HepG2 (cell line): ENCODE results near the gene SLBP. TPM values are rescaled to one million over a fixed set of nuclear protein-coding genes. Genes with fewer than 3 reads are reported as not detected.

Experiments
- AGO2 ChIP-seq: fragments of 200-400 bp; formaldehyde crosslinking; optimal IDR thresholded peaks from 2 replicates; pipeline ENCODE3; 2017; ENCODE audit warnings: mild to moderate bottlenecking, low read depth, low read length, moderate library complexity
- ARNTL ChIP-seq: sonication (generic); formaldehyde crosslinking; IDR thresholded peaks from 2 replicates; pipeline ENCODE4 v1.4.0; 2020; ENCODE audit warnings: mild to moderate bottlenecking, missing genetic modification reagents
- CBX1 ChIP-seq: IDR thresholded peaks from one replicate; pipeline ENCODE4 v1.6.1; 2016; ENCODE audit warnings: antibody characterized with exemption, low read depth
- CBX2 ChIP-seq, 2 experiments: fragments of 200-600 bp in 1 of 2; sonication (generic); formaldehyde crosslinking in 1 of 2; IDR thresholded peaks; 2 replicates each; pipeline versions ENCODE4 v1.7.0 to v1.8.1; 2018 to 2022; ENCODE audit warnings: low read depth in 2 of 2, low read length in 1 of 2, mild to moderate bottlenecking in 1 of 2, missing genetic modification reagents in 1 of 2
- CHD4 ChIP-seq: fragments of 200-600 bp; sonication (generic); IDR thresholded peaks from 2 replicates; pipeline ENCODE4 v1.7.0; 2017; ENCODE audit warnings: mild to moderate bottlenecking, low read length, borderline replicate concordance
- HMG20B ChIP-seq: conservative IDR thresholded peaks from 2 replicates; pipeline ENCODE4 v1.6.1; 2016; ENCODE audit warnings: missing genetic modification reagents, missing compliant biosample characterization
- HOXA7 ChIP-seq: sonication (generic); formaldehyde crosslinking; IDR thresholded peaks from 2 replicates; pipeline ENCODE4 v1.8.1; 2022; ENCODE audit warnings: mild to moderate bottlenecking, missing genetic modification reagents, moderate library complexity
- MIER2 ChIP-seq: IDR thresholded peaks from 2 replicates; pipeline ENCODE4 v1.6.1; 2016; ENCODE audit warnings: missing biosample characterization, missing genetic modification reagents
- MLLT10 ChIP-seq: sonication (generic); formaldehyde crosslinking; IDR thresholded peaks from 2 replicates; pipeline ENCODE4 v1.4.0; 2020; ENCODE audit warnings: missing genetic modification reagents
- NONO ChIP-seq, 2 experiments: fragments of 450-650 bp in 1 of 2; sonication (generic) in 1 of 2; formaldehyde crosslinking in 1 of 2; IDR thresholded peaks in 1 of 2; conservative IDR thresholded peaks in 1 of 2; 2 replicates each; pipeline versions ENCODE4 v1.6.1 to v1.8.0; 2017 to 2022; ENCODE audit warnings: mild to moderate bottlenecking in 1 of 2, missing genetic modification reagents in 1 of 2, moderate library complexity in 1 of 2
- SNAPC2 ChIP-seq: sonication (generic); formaldehyde crosslinking; IDR thresholded peaks from 2 replicates; pipeline ENCODE4 v1.8.1; 2022; ENCODE audit warnings: mild to moderate bottlenecking, missing genetic modification reagents
- SP5 ChIP-seq: IDR thresholded peaks from 2 replicates; pipeline ENCODE4 v1.6.1; 2016; ENCODE audit warnings: low read depth, borderline replicate concordance
- TOE1 ChIP-seq: sonication (generic); formaldehyde crosslinking; IDR thresholded peaks from 2 replicates; pipeline ENCODE4 v1.4.0; 2020; ENCODE audit warnings: mild to moderate bottlenecking, missing genetic modification reagents
- ZFP36L2 ChIP-seq: sonication (generic); formaldehyde crosslinking; IDR thresholded peaks from 2 replicates; pipeline ENCODE4 v1.4.0; 2020; ENCODE audit warnings: missing genetic modification reagents
- ZNF136 ChIP-seq: sonication (generic); formaldehyde crosslinking; IDR thresholded peaks from 2 replicates; pipeline ENCODE4 v1.8.1; 2022; ENCODE audit warnings: low read depth, mild to moderate bottlenecking, moderate library complexity, missing genetic modification reagents
- ZNF138 ChIP-seq: sonication (generic); formaldehyde crosslinking; IDR thresholded peaks from 2 replicates; pipeline ENCODE4 v1.5.0; 2020; ENCODE audit warnings: mild to moderate bottlenecking, low read depth, missing genetic modification reagents
- ZNF260 ChIP-seq: sonication (generic); formaldehyde crosslinking; IDR thresholded peaks from 2 replicates; pipeline ENCODE4 v1.4.0; 2020; ENCODE audit warnings: missing genetic modification reagents, low read depth, mild to moderate bottlenecking, borderline replicate concordance
- ZNF33B ChIP-seq: sonication (generic); formaldehyde crosslinking; IDR thresholded peaks from 2 replicates; pipeline ENCODE4 v1.5.1; 2020; ENCODE audit warnings: mild to moderate bottlenecking, missing genetic modification reagents
- ZNF530 ChIP-seq: sonication (generic); formaldehyde crosslinking; IDR thresholded peaks from 2 replicates; pipeline ENCODE4 v1.5.0; 2020; ENCODE audit warnings: low read depth, mild to moderate bottlenecking, missing genetic modification reagents
- ZNF619 ChIP-seq: sonication (generic); formaldehyde crosslinking; IDR thresholded peaks from 2 replicates; pipeline ENCODE4 v1.4.0; 2020; ENCODE audit warnings: mild to moderate bottlenecking, missing genetic modification reagents
- polyA plus RNA-seq, 8 experiments: library from polyadenylated mRNA; depleted of rRNA in 3 of 8; stranded (reverse) in 7 of 8; unstranded in 1 of 8; fragments of >200 nt; fragmentation: Illumina TruSeq in 4 of 8; extraction: Trizol in 4 of 8; gene quantifications; 2 replicates each; pipeline versions ENCODE4 v1.2.1 to v1.2.3, GENCODE V29; 2011 to 2016; ENCODE audit warnings: low read depth in 4 of 8, missing spikeins in 1 of 8, mixed read lengths in 1 of 8; ENCODE audit not compliant: insufficient read depth in 1 of 8
- total RNA-seq, 5 experiments: library from RNA; depleted of rRNA; stranded (reverse); fragments of >200 nt; fragmentation: Illumina TruSeq; extraction: Trizol; gene quantifications; 2 replicates each; pipeline ENCODE4 v1.2.3, GENCODE V29; 2016; ENCODE audit warnings: low read depth in 1 of 5
- TF ChIP-seq, protein P1 (sequence below): sonication (generic); formaldehyde crosslinking; IDR thresholded peaks from 2 replicates; pipeline ENCODE4 v1.5.0; 2020; ENCODE audit warnings: missing genetic modification reagents
- TF ChIP-seq, protein P2 (sequence below): IDR thresholded peaks from 2 replicates; pipeline ENCODE4 v1.6.1; 2016; ENCODE audit warnings: missing genetic modification reagents, missing compliant biosample characterization
- TF ChIP-seq, protein P3 (sequence below): sonication (generic); formaldehyde crosslinking; IDR thresholded peaks from 2 replicates; pipeline ENCODE4 v1.5.0; 2020; ENCODE audit warnings: mild to moderate bottlenecking, missing genetic modification reagents
- TF ChIP-seq, protein P4 (sequence below), 2 experiments: fragments of 450-650 bp in 1 of 2; sonication (generic) in 1 of 2; formaldehyde crosslinking; IDR thresholded peaks; 2 replicates each; pipeline versions ENCODE4 v1.5.0 to v1.8.0; 2020 to 2022; ENCODE audit warnings: mild to moderate bottlenecking in 1 of 2, missing genetic modification reagents in 1 of 2

SLBP gene
- total and polyA plus RNA-seq, 2 of the 13 experiments (the other 11 are each of a cell fraction or from before 2014, with no cell fraction given), result 43.9 to 104 TPM

DNA sequence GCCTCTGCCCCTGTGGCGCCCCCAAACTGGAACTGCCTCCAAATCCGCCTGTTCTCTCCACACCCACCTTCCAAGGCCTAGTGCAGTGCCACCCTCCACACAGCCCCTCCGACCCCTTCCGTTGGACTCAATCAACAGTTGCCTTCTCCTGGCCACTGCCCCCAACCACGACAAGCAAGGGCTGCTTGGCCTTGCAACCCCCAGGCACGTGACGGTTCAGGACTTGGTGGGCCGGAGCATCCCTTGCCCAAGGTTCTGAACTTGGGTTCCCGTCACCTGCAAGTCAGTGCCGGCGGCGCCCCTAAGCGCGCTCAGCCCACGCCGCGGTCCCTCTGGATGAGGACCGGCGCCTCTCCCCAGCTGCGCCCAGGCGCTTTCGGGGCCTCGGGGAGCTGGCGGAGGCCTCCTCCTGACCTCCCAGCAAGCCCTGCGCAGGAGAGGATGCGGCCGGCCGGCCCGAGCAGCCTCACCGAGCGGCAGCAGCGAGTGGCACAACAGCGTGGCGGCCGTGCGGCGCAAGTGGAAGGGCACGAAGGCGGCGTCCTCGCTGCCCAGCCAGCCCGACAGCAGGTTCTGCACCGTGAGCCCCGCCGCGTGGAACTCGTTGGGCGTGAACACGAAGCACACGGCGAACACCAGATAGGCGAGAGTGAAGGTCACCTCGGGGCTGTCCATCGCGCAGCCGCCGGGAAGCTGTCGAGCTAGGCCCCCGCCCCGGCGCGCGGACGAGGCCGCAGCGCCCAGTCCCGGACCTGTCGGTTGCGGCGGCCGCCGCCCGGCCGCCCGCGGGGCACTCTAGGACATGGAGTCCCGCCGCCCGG lies 8.3 kb upstream of the SLBP start (continued):
- TF ChIP-seq, protein P1, sequence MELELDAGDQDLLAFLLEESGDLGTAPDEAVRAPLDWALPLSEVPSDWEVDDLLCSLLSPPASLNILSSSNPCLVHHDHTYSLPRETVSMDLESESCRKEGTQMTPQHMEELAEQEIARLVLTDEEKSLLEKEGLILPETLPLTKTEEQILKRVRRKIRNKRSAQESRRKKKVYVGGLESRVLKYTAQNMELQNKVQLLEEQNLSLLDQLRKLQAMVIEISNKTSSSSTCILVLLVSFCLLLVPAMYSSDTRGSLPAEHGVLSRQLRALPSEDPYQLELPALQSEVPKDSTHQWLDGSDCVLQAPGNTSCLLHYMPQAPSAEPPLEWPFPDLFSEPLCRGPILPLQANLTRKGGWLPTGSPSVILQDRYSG (CRISPR knock-in tag), result no peak
- TF ChIP-seq MLLT10 (CRISPR knock-in tag) (no peak), ZNF530 (CRISPR knock-in tag) (no peak), ZNF136 (CRISPR knock-in tag) (no peak), ZNF138 (no peak), HOXA7 (CRISPR knock-in tag) (0 out of 2 replicates have a peak, but pooled peaks have one; percentile 40), NONO (IDR thresholded peaks at IDR 0.05) (no peak), NONO (CRISPR knock-in tag; conservative IDR thresholded peaks at IDR 0.05) (peak; percentile 81), SP5 (CRISPR knock-in tag) (no peak), ZNF33B (CRISPR knock-in tag) (no peak), MIER2 (CRISPR knock-in tag) (no peak), ARNTL (CRISPR knock-in tag) (no peak), HMG20B (CRISPR knock-in tag) (no peak), AGO2 (peak; percentile 87), CHD4 (no peak), TOE1 (CRISPR knock-in tag) (no peak), SNAPC2 (CRISPR knock-in tag) (0 out of 2 replicates have a peak, but pooled peaks have one; percentile 51), CBX1 (no peak), CBX2 (IDR thresholded peaks at IDR 0.05; ENCODE audit: low read depth, low read length) (no peak), CBX2 (CRISPR knock-in tag; IDR thresholded peaks at IDR 0.05; ENCODE audit: low read depth) (no peak), ZNF619 (peak; percentile 77; the same call in 1 of the 2 replicates), ZFP36L2 (CRISPR knock-in tag) (no peak), ZNF260 (CRISPR knock-in tag) (no peak)
- TF ChIP-seq, protein P2, sequence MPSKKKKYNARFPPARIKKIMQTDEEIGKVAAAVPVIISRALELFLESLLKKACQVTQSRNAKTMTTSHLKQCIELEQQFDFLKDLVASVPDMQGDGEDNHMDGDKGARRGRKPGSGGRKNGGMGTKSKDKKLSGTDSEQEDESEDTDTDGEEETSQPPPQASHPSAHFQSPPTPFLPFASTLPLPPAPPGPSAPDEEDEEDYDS (CRISPR knock-in tag), result no peak
- TF ChIP-seq, protein P3, sequence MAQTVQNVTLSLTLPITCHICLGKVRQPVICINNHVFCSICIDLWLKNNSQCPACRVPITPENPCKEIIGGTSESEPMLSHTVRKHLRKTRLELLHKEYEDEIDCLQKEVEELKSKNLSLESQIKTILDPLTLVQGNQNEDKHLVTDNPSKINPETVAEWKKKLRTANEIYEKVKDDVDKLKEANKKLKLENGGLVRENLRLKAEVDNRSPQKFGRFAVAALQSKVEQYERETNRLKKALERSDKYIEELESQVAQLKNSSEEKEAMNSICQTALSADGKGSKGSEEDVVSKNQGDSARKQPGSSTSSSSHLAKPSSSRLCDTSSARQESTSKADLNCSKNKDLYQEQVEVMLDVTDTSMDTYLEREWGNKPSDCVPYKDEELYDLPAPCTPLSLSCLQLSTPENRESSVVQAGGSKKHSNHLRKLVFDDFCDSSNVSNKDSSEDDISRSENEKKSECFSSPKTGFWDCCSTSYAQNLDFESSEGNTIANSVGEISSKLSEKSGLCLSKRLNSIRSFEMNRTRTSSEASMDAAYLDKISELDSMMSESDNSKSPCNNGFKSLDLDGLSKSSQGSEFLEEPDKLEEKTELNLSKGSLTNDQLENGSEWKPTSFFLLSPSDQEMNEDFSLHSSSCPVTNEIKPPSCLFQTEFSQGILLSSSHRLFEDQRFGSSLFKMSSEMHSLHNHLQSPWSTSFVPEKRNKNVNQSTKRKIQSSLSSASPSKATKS, result no peak
- TF ChIP-seq, protein P4, sequence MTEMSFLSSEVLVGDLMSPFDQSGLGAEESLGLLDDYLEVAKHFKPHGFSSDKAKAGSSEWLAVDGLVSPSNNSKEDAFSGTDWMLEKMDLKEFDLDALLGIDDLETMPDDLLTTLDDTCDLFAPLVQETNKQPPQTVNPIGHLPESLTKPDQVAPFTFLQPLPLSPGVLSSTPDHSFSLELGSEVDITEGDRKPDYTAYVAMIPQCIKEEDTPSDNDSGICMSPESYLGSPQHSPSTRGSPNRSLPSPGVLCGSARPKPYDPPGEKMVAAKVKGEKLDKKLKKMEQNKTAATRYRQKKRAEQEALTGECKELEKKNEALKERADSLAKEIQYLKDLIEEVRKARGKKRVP (CRISPR knock-in tag; IDR thresholded peaks at IDR 0.05), result peak in 1 of 2 experiments; percentile 33; a peak in 1 of 4 replicates
